ENCODE measurements around the gene RGS17. TPM values are rescaled to one million over a fixed set of nuclear protein-coding genes. Genes with fewer than 3 reads are reported as not detected.

The RGS17 gene
- total and polyA plus RNA-seq, 2 of the 13 experiments (the other 11 are each of a cell fraction or from before 2014, with no cell fraction given), result 0.04 TPM; not detected in 1

GRCh38 chr6:153038378-153039057 lies 92.6 kb downstream of the RGS17 start:
- Histone ChIP-seq H3K9ac (ENCODE audit: insufficient read depth, low read depth, low read length) (no peak overlapping the region), H3K4me2 (ENCODE audit: low read depth, low read length) (no peak overlapping the region), H3K9me3 (ENCODE audit: low read length) (no peaks in the 10 kb centered on the region), H3K27me3 (ENCODE audit: control insufficient read depth in 1 of 2, insufficient read depth in 2 of 2, low read length in 2 of 2) (no peaks in the 10 kb centered on the region), H3K4me3 (replicated peaks in 1 of 3; ENCODE audit: insufficient read depth in 1 of 3, low read depth in 2 of 3, low read length in 3 of 3) (no peak overlapping the region), H4K20me1 (ENCODE audit: insufficient read depth, low read length) (no peaks in the 10 kb centered on the region), H2AFZ (ENCODE audit: low read length) (no peak overlapping the region), H3K36me3 (replicated peaks in 1 of 2; ENCODE audit: control insufficient read depth in 1 of 2, insufficient read depth in 2 of 2, low read length in 2 of 2) (no peaks in the 10 kb centered on the region), H3K79me2 (ENCODE audit: insufficient read depth, low read length) (no peaks in the 10 kb centered on the region), H3K4me1 (ENCODE audit: insufficient read depth, low read length) (no peaks in the 10 kb centered on the region), H3K27ac (ENCODE audit: extremely low read length, insufficient read depth, low read length) (no peak overlapping the region)
- DNase-seq (ENCODE audit: low spot score) (no peak), ATAC-seq (no peak), FAIRE-seq (no peak)
- in situ Hi-C loops (cut with HindIII; ENCODE audit: extremely low pct_ligation_motif_present, low pct_unique_long_range_greater_than_20kb), result loop anchor here (10.0 to 25.0 kb wide), 2 partner anchors 276 to 474 kb away; no protein-coding TSS in a partner anchor
- BruUV-seq (replicated peaks), result no TSS peak
- intact Hi-C loops (cut with micrococcal nuclease; ENCODE audit: unreplicated experiment), result no loop called here
- ChIA-PET CTCF (ENCODE audit: low intra/inter-chr PET ratio, low total read pairs) (no interaction called here), POLR2A (no interaction called here)
- under 1% methylated on average over 4 of the region's 4 CpGs for WGBS (ENCODE audit: low lambda C conversion rate)
- TF ChIP-seq RARA (CRISPR knock-in tag; IDR thresholded peaks at IDR 0.05) (no peak), ZNF770 (CRISPR knock-in tag; IDR thresholded peaks at IDR 0.05) (no peak), CREBL2 (CRISPR knock-in tag; IDR thresholded peaks at IDR 0.05; ENCODE audit: borderline replicate concordance) (no peak), EZH2 (conservative IDR thresholded peaks at IDR 0.05; ENCODE audit: low read depth, low read length) (no peak), CREB3 (CRISPR knock-in tag; IDR thresholded peaks at IDR 0.05) (no peak), ATF2 (CRISPR knock-in tag; IDR thresholded peaks at IDR 0.05) (no peak), KLF11 (CRISPR knock-in tag; IDR thresholded peaks at IDR 0.05) (no peak), SMARCC2 (IDR thresholded peaks at IDR 0.05) (no peak), HMG20B (CRISPR knock-in tag; conservative IDR thresholded peaks at IDR 0.05) (no peak), MXD1 (CRISPR knock-in tag; IDR thresholded peaks at IDR 0.05) (no peak), MLLT10 (CRISPR knock-in tag; IDR thresholded peaks at IDR 0.05) (no peak), ZNF235 (CRISPR knock-in tag; IDR thresholded peaks at IDR 0.05; ENCODE audit: borderline replicate concordance) (no peak), TP53 (CRISPR knock-in tag; conservative IDR thresholded peaks at IDR 0.05) (no peak), PLSCR1 (CRISPR knock-in tag; IDR thresholded peaks at IDR 0.05; ENCODE audit: borderline replicate concordance) (no peak), FOSL1 (CRISPR knock-in tag; IDR thresholded peaks at IDR 0.05; ENCODE audit: borderline replicate concordance) (no peak), NFIC (IDR thresholded peaks at IDR 0.05; ENCODE audit: low read length) (no peak), ZFYVE20 (CRISPR knock-in tag; IDR thresholded peaks at IDR 0.05; ENCODE audit: borderline replicate concordance, low read depth) (no peak)
